Stimulated activated CD4-positive, alpha-beta T cell treated with anti-CD3 and anti-CD28 coated beads, Interleukin-1b, Interleukin-23, amount 100 ng/mL, for 48 hours (primary cell): ENCODE results near the gene RAP1GAP.
A peak's percentile ranks its signal among the peaks of the same experiment; 100 is the strongest.

Experiments
- DNase-seq: peaks from one replicate; pipeline ENCODE4 v3.0.0-alpha.2; 2020

RAP1GAP gene

GRCh38 chr1:21661886-21662285 is 7.3 kb downstream of the RAP1GAP start:
- DNase-seq, result no peak

- no peak for DNase-seq
These were observed 9.2 kb downstream of the RAP1GAP start for GRCh38 chr1:21659924-21660326.

DNA sequence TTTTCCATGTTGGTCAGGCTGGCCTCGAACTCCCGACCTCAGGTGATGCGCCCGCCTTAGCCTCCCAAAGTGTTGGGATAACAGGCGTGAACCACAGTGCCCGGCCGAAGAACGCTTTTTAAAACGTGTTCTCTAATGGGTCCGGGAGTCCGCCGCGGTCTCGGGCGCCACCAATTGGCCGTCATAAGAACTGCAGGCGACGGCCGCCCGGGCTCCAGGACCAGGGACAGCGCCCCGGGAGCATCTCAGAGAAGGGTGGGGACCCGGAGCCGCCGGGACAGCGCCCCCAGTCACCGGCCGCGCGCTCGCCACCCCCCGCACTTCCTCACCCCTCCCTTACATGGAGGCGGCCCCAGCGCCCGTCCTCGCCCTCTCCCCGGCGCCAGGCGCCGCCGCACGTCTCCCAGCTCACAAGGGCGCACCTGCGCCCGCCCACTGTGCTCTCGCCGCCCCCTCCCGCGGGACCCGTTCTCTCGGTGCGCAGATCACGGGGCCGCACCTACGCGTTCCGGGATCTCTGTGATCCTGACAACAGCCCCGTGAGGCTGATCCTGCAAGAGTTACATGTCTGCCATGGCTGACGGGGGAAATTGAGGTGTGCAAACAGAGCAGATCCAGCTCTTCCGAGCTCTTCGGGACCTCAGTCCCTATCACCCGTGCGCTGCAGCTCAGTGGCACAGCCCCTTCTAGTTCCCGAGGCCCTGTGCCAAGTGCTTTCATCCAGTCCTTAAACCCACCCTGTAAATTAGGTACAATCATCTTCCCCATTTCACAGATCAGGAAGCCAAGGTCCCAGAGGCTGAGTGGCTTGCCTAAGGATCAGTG is 9.8 kb downstream of the RAP1GAP start:
- peak; percentile 78 for DNase-seq

DNA sequence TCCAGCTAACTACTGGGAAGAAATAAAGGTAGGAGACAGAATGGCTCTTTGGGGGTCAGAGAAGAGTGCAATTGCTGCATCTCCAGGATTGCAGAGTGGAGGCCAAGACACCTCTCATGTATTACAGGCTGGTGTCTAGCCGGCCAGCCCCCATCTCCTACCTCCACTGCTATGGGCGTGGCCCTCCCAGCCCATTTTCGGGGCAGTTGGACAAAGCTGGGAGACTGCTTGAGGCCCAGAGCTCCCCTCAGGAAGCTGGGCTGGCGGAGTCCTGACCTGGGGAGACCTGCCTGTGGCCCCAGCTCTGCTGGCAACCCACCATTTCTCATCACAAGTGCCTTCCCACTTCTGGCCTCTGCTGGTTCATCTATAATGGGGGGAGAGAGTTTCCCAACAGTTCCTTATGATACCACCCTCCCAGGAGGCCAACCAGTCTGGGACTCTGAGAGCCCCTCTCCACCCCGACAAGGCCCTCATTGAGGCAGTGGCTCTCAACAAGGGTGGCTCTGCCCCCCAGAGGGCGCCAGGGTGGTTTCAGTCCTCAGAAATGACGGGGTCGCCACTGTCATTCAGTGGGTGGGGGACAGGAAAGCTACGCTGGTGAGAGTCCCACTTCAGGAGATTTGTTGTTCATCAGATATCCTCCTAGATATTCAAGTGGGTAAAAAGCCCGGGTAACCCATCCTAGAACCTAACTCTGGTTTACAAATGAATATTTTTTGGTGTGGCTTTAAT is 11.5 kb downstream of the RAP1GAP start:
- no peak for DNase-seq

- DNase-seq, result no peak
These were observed 13.4 kb downstream of the RAP1GAP start for GRCh38 chr1:21655748-21656147.

- DNase-seq, result no peak
These were observed 13.9 kb downstream of the RAP1GAP start for GRCh38 chr1:21655259-21655658.

DNA sequence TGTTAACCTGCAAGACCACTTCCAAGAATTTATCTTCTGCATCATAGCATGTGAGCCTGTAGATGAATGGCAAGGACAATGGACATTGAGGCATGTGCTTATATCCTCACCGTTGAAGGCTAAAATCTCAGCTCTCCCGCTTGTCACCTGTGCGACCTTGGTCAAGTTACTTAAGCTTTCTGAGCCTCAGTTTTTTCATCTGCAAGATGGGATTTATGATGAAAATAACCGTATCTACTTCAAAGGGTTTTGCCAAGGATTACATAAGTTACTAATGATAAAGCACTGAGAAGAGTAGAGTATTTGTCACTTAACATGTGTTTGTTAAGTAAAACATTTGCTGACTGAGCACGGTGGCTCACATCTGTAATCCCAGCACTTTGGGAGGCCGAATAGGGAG is 14.9 kb downstream of the RAP1GAP start:
- no peak for DNase-seq

DNA sequence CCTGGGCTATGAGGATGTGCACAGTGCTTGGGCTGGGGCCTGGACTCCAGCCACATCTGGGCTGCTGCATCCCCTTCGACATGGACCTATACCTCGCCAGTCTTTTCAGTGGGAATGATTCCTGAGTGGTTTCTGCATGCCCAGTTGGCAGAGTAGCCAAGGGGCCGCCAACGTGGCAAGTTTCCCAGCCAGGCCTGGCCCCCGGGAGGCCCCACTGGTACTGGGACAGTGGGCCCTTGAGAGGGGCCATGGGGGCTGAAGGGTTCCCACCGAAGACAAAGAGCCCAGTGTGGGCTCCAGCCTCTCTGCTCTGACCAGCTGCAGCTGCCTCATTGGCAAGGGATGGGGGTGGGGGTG is 15.4 kb downstream of the RAP1GAP start:
- no peak for DNase-seq

DNA sequence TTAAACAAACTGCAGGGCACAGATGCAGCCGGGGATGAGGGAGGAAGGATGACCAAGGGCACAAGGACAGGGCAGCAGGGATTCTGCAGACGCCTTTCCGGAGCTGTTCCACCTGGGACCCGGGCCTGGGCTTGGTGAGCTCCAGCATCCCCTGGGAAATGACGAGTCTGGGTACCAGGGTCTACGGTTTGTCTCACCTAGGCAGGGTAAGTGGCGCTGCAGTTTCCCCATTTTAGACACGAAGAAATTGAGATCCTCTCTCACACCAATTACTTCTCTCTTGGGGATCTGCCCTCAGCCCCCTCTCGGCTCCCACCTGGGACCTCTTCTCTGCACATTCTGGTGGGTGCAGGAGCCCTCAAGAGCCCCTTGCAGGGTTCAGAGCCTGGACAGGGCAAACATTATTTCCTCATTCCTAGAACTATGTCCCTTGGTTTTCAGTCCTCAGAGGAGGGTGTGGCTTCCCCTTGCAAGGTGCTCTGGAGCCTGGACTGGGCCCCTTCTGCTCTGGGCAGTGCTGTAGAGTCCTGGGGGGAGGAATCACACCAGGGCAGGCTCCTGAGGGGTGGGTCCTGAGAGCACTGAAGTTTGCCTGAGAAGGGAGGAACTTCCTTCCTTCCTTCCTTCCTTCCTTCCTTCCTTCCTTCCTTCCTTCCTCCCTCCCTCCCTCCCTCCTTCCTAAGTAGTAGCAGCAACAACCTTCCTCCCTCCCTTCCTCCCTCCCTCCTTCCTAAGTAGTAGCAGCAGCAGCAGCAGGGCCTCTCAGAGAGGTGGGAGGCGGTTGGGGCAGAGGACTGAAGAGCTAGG is 16.0 kb downstream of the RAP1GAP start:
- no peak for DNase-seq

- DNase-seq, result no peak
These were observed 16.8 kb downstream of the RAP1GAP start for GRCh38 chr1:21652101-21652936.

GRCh38 chr1:21651214-21652042 is 17.7 kb downstream of the RAP1GAP start:
- DNase-seq, result no peak

- no peak for DNase-seq
These were observed 18.8 kb downstream of the RAP1GAP start for GRCh38 chr1:21650400-21650799.

GRCh38 chr1:21649315-21649714 is 19.8 kb downstream of the RAP1GAP start:
- DNase-seq, result no peak

GRCh38 chr1:21648791-21649190 is 20.4 kb downstream of the RAP1GAP start:
- DNase-seq, result no peak

- DNase-seq, result no peak
These were observed 20.8 kb downstream of the RAP1GAP start for GRCh38 chr1:21648352-21648730.

DNA sequence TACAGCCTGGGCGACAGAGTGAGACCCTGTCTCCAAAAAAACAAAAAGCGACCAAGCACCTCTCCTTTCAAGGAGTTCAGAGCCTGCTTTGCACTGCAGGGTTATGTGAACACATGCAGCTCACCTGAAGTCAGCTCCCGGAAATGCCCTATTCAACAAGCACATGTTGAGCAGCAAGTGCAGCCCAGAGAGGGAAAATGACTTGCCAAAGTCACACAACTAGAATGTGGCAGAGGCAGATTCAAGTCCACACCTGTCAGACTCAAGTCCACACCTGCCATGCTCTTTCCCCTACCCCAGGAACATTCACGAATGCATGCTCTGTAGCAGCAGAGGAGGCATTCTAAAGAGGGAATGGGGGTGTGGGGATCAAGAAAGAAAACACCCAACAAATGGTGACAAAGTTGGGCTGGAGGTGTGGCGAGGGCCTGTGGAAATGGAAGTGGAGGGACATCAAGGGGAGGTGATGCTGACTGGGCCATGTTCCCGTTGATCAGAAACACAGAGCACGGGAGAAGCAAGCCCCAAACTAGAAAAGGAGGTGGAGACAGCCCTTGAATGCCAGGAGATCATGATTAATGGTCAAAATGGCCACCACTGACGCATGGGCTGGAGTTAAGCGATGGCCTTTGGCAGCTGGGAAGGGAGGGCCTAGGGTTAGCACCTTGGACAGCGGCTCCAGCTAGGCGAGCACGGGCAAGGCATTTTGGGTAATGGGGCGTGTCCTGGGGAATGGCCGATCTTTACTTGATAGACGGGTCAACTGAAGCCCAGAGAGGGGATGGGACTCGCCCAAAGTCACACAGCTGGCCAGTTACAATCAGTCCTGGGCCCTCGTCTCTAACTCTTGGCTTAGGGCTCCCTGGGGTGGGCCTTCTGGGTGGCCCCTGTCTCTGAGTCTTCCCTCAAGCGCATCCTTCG is 21.5 kb downstream of the RAP1GAP start:
- peak; percentile 49 for DNase-seq

DNA sequence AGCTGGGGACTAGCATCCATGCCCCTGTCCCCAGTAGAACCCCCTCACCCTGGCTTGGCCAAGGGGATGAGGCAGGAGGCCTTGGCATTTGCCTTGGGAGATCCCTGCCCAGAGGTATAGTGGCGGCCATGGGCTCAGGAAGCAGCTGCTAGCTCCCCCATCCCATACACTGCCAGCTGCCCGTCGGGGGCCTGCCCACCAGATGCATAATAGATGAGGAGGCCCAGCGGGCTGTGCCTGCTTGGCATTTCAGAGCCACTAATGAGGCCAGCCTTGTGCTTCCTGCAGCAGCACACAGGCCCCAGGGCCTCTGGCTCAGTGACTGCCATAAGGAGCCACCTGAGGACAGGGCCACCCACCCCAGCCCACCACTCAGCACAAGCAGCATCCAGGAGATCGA is 23.6 kb downstream of the RAP1GAP start:
- DNase-seq, result no peak

GRCh38 chr1:21644906-21645305 is 24.3 kb downstream of the RAP1GAP start:
- no peak for DNase-seq

- no peak for DNase-seq
These were observed 24.8 kb downstream of the RAP1GAP start for GRCh38 chr1:21644348-21644747.

- no peak for DNase-seq
These were observed 25.5 kb downstream of the RAP1GAP start for GRCh38 chr1:21643624-21644023.
